SKM-1 treated with dmso at 0.1 percent for 144 hours (cell line): ENCODE results near the gene TTC31.
"Not testable (repeated sequence)": the region's sequence is repeated elsewhere in the genome, so short reads cannot be mapped to it uniquely, and the experiment has no call there.

ENCODE experiments used
- DNase-seq: peaks from one replicate; lab custom pipeline; 2025; ENCODE audit not compliant: unreplicated experiment; lab: John Stamatoyannopoulos, UW

Gene TTC31

GRCh38 chr2:74483675-74484164 lies 839 bp downstream of the TTC31 start:
- DNase-seq, result not testable (repeated sequence)

GRCh38 chr2:74486141-74486540 lies 3.3 kb downstream of the TTC31 start:
- no peak for DNase-seq

- no peak for DNase-seq
Observed at GRCh38 chr2:74488643-74489481, 6.0 kb downstream of the TTC31 start.

DNA sequence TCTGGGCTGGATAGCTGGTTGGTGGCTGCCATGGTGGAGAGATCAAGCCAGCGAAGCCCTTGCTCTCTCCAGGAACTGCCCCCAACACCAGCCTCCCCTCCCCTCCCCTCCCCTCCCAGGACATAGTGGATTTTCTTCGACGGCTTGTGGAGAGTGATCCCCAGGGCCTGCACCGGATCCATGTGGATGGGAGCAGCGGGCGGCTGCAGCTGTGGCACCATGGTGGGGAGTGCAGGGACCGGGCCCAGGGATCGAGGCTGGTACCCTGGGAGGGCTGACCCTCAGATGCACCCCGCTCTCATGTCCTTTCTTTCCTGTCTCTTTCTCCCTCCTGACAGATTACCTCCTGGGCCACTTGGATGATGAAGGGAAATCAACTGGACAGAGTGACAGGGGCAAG lies 7.0 kb downstream of the TTC31 start:
- DNase-seq, result no peak

DNA sequence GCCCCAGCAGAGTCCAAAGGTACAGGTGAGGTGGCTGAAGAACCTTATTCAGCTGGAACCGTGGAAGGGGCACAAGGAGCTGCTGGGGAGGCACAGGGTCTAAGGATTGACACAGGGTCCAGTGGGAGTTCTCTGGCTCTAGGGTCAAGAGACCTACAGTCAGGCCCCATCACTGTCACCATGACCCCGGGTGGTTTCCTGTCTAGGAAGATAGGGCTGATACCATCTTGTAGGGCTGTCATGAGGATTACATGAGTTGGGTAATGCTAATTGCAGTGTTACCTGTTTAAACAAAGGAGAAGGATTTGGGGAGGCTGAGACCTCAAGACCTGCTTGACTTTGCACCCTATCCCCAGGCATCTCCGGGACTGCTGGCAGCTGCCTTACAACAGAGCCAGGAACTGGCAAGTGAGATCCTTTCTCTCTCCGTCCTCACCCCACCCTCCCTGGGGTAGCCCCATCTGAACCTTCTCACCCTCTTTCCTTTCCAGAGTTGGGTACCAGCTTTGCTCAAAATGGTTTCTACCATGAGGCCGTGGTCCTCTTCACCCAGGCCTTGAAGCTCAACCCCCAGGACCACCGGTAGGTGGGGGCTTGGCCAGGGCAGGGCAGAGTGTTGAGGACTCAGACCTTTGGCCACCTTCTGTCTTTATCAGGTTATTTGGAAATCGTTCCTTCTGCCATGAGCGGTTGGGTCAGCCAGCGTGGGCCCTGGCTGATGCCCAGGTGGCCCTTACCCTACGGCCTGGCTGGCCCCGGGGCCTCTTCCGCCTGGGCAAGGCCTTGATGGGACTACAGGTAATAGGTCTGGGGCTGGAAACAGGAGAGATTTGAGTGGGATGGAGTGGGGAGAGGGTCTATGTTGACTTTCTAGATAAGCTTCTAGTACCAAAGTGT lies 9.0 kb downstream of the TTC31 start:
- no peak for DNase-seq

GRCh38 chr2:74493546-74493945 lies 10.7 kb downstream of the TTC31 start:
- no peak for DNase-seq

DNA sequence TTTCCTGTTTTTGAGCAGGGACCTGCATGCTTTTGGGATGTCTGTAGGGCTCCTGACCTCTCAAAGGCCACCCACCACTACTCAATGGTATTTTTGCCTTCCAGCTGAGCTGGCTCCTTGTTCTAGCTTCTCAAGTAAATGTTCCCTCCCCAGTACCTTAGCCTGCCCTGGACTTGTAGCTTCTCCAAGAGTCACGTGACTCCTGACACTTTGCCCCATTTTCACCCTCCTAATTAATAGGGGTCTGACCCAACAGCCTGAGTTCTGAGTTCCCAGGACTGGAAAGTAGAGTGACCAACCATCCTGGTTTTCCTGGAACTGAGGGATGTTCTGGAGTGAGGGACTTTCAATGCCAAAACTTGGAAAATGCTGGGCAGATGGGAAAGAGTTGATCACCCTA lies 12.6 kb downstream of the TTC31 start:
- no peak for DNase-seq

DNA sequence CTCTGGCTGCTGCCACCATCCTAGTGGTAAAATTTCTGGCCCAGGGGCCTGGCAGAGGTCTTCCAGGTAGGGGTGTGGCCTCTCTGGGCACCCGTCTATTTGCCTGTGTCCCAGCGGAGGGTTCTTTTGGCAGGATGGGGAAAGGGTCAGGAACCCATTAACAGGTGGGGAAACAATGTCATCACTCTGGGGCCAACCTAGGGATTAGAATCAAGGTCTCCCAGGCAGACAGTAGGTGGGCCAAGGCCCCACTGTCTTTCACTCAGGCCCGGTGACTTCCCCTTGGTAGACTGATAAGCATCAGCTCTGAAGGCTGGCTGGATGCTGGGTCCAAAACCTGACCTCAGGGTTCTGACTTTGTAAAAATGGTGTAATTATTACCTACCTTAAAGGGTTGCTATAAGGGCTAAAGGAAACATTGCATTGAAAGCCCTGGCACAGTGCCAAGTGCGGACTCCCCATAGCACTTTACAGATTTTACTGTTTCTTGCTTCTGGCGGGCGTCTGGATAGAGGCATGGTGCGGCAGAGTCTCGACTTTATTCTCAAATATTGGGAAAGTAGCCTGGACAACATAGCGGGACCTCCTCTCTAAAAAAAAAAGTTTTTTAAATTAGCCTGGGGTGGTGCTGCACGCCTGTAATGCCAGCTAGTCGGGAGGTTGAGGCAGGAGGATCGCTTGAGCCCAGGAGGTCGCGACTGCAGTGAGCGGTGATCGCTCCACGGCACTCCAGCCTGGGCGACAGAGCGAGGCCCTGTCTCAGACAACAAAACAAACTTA lies 14.3 kb downstream of the TTC31 start:
- no peak for DNase-seq

DNA sequence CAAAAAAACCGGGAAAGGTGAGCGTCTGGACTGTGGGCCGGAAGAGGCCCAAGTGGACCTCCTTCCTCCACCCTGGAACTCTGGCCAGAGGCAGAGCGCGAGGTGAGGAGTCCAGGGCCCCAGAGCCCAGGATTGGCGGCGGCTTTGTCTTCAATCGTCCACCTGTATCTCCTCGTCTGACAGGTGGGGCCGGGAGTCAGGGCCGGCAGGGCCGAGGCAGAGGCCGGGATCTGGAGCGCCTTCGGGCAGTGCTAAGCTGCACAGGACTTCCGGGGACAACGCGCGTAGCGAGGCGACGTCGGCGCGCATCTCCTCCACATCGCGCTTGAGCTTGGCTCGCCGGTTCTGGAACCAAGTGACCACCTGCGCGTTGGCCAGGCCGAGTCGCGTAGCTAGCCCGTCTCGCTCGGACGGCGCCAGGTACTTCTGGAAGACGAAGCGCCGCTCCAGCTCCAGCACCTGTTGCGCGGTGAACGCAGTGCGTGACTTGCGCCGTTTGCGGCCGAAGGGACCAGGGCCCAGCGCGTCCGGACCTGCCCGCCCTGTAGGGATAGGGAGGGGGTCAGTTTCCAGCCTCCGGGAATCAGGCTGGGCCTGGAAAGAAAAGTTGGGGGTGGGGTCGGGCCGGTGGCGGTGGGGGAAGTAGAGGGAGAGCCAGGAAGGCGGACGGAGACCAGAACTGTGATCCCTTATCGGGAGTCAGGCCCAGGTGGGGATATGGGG lies 15.1 kb downstream of the TTC31 start:
- no peak for DNase-seq

DNA sequence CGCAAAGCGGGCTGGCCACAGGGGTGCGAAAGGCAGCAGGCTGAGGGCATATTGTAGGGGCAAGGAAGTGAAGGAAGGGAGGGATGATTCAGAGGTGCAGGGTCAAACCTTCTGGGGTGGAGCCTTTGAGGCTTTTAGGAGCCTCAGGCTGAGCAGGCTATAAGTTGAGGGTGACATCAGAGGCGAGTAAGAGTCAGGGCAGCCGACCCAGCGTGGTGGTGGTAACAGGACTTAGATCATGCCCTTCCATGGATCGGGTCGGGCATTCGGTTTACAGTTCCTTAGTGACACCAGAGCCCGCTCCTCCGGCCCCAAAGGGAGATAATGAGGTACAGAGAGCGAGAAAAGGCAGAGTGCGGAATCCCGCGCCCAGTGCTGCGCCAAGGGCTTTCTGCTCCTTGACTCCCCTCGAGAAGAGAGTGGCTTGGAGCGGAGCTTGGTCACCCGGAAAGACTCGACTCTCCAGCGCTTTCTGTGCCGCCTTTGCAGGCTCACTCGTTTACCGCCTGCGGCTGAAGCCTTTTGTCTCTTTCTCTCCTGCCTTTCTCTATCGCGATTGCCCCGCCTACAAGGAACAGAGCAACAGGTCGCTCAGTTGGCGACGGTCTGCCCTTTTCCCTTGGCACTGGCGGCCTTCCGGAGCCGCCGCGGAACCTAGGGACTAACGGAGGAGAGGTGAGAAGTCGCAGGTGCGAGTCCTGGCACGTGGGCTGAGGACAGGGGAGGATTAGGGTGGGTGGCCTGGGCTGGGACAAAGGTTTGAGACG lies 15.8 kb downstream of the TTC31 start:
- DNase-seq, result no peak

DNA sequence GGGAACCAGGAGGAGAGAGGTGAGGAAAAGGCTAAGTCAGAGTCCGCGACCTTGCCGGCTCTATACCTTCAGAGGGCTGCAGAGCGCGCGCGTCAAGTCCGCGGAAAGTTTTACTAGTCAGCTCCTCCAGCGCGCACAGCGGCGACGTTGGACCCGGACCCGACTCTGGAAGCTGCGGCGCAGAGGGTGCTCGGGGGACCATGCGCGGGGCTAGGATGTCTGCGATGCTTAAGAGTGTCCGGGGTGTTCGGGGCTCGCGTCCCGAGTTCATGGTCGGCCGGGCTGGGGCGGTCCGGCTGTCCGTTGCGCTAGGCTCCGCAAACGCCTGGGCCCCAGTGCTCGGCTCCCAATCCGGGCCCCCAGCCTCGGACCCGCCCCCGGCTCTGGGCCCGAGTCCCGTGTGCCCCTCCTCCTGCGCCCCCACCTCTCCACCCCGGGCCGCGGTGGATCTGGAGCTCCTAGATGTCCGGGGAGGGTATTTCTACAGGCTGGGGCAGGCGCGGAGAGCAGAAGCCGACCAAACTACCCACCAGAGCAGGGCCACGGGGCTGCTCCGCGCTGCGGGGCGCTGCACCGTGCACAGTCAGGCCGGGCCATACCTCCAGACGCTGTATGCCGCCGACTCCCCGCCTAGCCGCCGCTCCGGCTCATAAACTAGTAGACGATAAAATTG lies 16.5 kb downstream of the TTC31 start, which contains the start of gene LBX2:
Gene LBX2 (minus strand): TSS at position 337 of the 673 bp plus-strand sequence. CDS start 66 bp downstream, at position 271.
- no peak for DNase-seq

- DNase-seq, result no peak
Observed at GRCh38 chr2:74499940-74500577, 17.2 kb downstream of the TTC31 start.

DNA sequence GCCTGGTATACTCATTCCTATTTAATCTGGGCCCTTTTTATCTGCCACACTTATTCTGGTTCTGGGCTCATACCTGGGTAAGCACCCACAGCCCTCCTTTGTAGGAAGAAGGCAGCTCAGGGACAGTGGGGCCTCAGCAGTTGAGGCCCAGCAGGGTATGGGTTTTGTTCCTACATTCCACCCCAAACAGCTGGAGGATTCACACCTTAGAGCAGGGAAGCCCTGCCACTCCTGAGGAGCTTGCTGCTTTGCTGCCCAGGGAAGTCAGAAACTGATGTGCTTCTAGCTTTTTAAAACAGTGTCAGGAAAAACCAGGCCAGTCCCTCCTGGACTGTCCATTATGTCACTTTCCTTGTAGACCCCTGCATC lies 17.7 kb downstream of the TTC31 start:
- DNase-seq, result no peak

DNA sequence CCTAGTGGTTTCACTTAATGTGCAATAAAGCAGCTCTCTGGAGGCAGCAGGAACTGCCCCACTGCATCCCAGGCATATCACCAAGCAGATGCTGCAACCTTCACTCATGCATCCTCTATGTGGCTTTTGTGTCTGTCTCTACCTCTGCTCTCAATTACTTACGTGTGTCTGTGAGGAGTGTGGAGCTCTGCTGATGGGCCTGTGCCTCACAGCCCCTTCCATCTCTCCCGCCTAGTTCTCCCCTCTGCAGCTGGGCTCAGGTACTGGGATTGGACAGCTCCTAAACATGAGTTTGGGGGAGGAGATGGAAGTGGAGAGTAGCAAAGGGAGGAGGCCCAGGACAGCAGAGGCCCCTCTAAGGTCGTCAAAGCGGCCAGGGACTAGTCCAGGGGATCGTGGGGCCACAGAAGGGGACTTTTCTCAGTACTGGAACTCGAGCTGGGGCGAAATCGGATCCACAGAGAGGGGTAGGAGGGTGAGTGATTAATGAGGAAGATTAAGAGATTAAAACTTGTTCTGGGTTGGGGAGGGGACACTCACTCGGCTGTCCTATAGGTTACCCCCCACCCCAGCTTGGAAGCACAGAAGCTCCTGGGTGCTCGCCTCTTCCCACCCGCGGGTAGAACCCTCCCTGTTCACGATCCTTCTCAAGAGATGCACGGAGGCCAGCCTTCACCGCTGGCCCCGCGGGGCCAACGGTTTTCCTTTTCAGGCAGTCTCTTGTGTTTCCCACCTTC lies 18.6 kb downstream of the TTC31 start:
- DNase-seq, result no peak

DNA sequence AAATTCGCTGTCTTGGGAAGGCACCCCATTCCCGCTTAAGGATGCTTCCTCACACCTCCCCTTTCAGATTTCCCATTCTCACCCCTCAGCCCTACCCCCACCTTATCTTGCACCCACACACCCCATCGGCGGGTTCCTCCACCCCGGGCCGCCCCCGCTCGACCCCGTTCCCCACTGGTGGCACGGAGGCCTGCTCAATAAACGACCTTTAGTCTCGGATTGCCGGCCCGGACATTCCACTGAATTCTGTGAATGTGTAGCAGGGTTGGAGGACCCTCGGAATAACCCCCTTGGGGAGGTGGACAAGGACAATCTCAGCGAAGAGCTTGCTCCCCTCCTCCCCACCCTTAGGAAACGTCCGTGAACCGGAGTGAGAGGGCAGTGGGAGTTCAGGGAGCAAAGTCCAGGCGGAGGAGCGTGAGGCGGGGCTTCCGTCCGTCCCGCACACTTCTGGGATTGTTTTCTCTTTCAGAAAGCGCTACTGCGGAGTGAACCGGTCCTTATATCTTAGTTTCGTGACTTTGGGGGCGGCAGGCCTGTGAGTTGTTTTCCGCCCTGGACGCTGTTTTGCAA lies 19.4 kb downstream of the TTC31 start:
- DNase-seq, result no peak

GRCh38 chr2:74502720-74503505 lies 20.0 kb downstream of the TTC31 start:
- DNase-seq, result peak; percentile 26
